ENCODE data around the gene NCAPG. TPM values are rescaled to one million over a fixed set of nuclear protein-coding genes. Genes with fewer than 3 reads are reported as not detected.
A peak's percentile ranks its signal among the peaks of the same experiment; 100 is the strongest.

NCAPG gene
- total RNA-seq, 1 donor from 2014 or later: 17.0 TPM

DNA sequence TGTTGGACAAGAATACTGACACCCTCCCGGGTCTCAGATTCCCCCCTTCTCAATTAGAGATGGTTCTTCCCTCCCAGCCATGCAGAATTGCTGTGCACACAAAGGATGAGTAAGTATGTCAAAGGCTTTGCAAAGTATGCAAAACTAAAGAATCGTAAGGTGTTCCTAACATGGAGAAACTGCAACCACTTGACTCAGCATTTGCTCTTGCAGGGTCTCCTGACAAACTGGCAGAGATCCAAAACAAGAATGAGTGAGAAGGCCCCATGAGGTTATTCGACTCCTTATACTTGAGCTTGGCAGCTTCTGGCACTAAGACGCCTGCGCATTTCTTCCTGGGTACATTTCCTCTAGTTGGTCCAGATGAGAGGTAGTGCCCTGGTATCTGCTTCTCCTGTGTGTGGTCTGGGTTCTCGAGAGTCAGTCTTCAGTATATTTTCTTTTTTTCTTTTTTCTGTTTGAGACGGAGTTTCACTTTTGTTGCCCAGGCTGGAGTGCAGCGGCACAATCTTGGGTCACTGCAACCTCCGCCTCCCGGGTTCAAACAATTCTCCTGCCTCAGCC is 37.6 kb upstream of the NCAPG start:
- H3K36me3 Mint-ChIP-seq: no peaks in the 10 kb centered on the region
- TF ChIP-seq, protein P1, sequence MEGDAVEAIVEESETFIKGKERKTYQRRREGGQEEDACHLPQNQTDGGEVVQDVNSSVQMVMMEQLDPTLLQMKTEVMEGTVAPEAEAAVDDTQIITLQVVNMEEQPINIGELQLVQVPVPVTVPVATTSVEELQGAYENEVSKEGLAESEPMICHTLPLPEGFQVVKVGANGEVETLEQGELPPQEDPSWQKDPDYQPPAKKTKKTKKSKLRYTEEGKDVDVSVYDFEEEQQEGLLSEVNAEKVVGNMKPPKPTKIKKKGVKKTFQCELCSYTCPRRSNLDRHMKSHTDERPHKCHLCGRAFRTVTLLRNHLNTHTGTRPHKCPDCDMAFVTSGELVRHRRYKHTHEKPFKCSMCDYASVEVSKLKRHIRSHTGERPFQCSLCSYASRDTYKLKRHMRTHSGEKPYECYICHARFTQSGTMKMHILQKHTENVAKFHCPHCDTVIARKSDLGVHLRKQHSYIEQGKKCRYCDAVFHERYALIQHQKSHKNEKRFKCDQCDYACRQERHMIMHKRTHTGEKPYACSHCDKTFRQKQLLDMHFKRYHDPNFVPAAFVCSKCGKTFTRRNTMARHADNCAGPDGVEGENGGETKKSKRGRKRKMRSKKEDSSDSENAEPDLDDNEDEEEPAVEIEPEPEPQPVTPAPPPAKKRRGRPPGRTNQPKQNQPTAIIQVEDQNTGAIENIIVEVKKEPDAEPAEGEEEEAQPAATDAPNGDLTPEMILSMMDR (IDR thresholded peaks at IDR 0.05; ENCODE audit: unreplicated experiment): no peak
- no peak overlapping the region for H3K4me3 Mint-ChIP-seq
- no peak overlapping the region for H3K27ac Mint-ChIP-seq
- no peaks in the 10 kb centered on the region for H3K4me1 Mint-ChIP-seq
- peaks cover 25% of the 10 kb centered on the region for H3K27me3 Mint-ChIP-seq (ENCODE audit: low read depth)
- H3K9me3 Mint-ChIP-seq: peaks cover 3% of the 10 kb centered on the region
- DNase-seq (ENCODE audit: low spot score in 2 of 2, unreplicated experiment in 2 of 2): no peak

DNA sequence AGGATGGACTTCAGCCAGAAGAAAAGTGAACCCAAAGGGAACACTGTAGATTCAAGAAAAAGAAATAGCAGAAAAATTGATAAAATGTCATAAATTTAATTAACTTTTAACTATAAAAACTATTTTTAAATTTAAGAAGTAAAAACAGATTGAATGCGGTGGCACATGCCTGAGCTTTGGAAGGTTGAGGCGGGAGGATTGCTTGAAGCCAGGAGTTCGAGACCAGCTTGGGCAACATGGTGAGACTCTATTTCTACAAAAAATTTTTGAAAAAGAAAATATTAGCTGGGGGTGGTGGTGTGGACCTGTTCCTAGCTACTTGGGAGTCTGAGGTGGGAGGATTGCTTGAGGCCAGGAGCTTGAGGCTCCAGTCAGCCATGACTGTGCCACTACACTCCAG is 32.3 kb upstream of the NCAPG start:
- TF ChIP-seq, protein P1 (IDR thresholded peaks at IDR 0.05; ENCODE audit: unreplicated experiment): no peak
- Mint-ChIP-seq H3K4me3 (no peak overlapping the region), H3K9me3 (peaks cover 3% of the 10 kb centered on the region), H3K4me1 (peaks cover 9% of the 10 kb centered on the region), H3K27me3 (ENCODE audit: low read depth) (peaks cover 74% of the 10 kb centered on the region), H3K36me3 (no peaks in the 10 kb centered on the region), H3K27ac (no peak overlapping the region)
- no peak for DNase-seq (ENCODE audit: low spot score in 2 of 2, unreplicated experiment in 2 of 2)

GRCh38 chr4:17780501-17781299 is 30.1 kb upstream of the NCAPG start:
- Mint-ChIP-seq H3K27me3 (ENCODE audit: low read depth) (peaks cover 74% of the 10 kb centered on the region), H3K36me3 (no peaks in the 10 kb centered on the region), H3K9me3 (peaks cover 3% of the 10 kb centered on the region), H3K4me1 (peaks cover 9% of the 10 kb centered on the region), H3K27ac (no peak overlapping the region), H3K4me3 (peak overlapping the region; percentile 54)
- TF ChIP-seq, protein P1 (IDR thresholded peaks at IDR 0.05; ENCODE audit: unreplicated experiment): no peak
- no peak for DNase-seq (ENCODE audit: low spot score in 2 of 2, unreplicated experiment in 2 of 2)

GRCh38 chr4:17781300-17782287 is 29.2 kb upstream of the NCAPG start, which contains the start of gene FAM184B:
Gene FAM184B (minus strand): TSS chr4:17781621. CDS start chr4:17781299, 322 bp downstream.
- Mint-ChIP-seq H3K4me1 (peaks cover 9% of the 10 kb centered on the region), H3K4me3 (peak within 1 kb of the TSS; percentile 54), H3K27me3 (ENCODE audit: low read depth) (peaks cover 73% of the 10 kb centered on the region), H3K36me3 (no peaks in the 10 kb centered on the region), H3K27ac (no peak within 1 kb of the TSS), H3K9me3 (peaks cover 3% of the 10 kb centered on the region)
- DNase-seq (ENCODE audit: low spot score in 2 of 2, unreplicated experiment in 2 of 2): peak in 1 of 2 experiments; percentile 43
- TF ChIP-seq, protein P1 (IDR thresholded peaks at IDR 0.05; ENCODE audit: unreplicated experiment): no peak

DNA sequence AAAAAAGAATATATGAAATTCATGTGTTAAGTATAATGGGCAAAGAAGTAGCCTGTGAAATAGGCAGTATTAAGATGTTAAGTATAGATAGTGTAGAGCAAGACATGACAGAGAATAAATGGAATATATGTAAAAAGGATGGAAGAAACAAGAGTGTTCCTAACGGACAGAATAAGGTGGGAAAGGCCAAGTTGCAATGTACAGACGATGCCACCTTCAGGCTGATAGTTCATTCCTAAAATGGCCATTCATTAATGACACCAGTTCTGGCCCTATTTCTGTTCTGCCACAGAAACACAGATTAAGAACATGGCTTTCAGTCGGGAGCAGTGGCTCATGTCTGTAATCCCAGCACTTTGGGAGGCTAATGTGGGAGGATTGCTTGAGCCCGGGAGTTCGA is 24.9 kb upstream of the NCAPG start:
- TF ChIP-seq, protein P1 (IDR thresholded peaks at IDR 0.05; ENCODE audit: unreplicated experiment): no peak
- no peaks in the 10 kb centered on the region for H3K36me3 Mint-ChIP-seq
- H3K4me3 Mint-ChIP-seq: no peak overlapping the region
- H3K27ac Mint-ChIP-seq: no peak overlapping the region
- peaks cover 9% of the 10 kb centered on the region for H3K4me1 Mint-ChIP-seq
- no peak for DNase-seq (ENCODE audit: low spot score in 2 of 2, unreplicated experiment in 2 of 2)
- peaks cover 31% of the 10 kb centered on the region for H3K27me3 Mint-ChIP-seq (ENCODE audit: low read depth)
- no peaks in the 10 kb centered on the region for H3K9me3 Mint-ChIP-seq

Measured in mesothelial cell of epicardium (in vitro differentiated cells).